Gastroesophageal sphincter (tissue), 3 donors: ENCODE measurements around the gene PIAS4.

Experiments used
- POLR2A ChIP-seq, 2 donors: fragments of 450-650 bp; IDR thresholded peaks; one replicate each; pipeline ENCODE4 v1.6.1; 2017; ENCODE audit warnings: antibody characterized with exemption in 2 of 2, mild to moderate bottlenecking in 2 of 2, moderate library complexity in 1 of 2
- POLR2AphosphoS5 ChIP-seq: sonication (generic); formaldehyde crosslinking; IDR thresholded peaks from one replicate; pipeline ENCODE4 v1.6.1; 2017; ENCODE audit warnings: antibody characterized with exemption
- TF ChIP-seq, protein P1 (sequence below), 4 experiments: fragments of 200-600 bp in 2 of 4; fragments of 450-650 bp in 2 of 4; sonication (generic) in 1 of 4; IDR thresholded peaks; one replicate each; pipeline ENCODE4 v1.5.1; 2017 to 2019; ENCODE audit warnings: antibody characterized with exemption in 4 of 4, mild to moderate bottlenecking in 2 of 4, moderate library complexity in 2 of 4

GRCh38 chr19:4038661-4039423 is 31.3 kb downstream of the PIAS4 start:
- TF ChIP-seq POLR2A (IDR thresholded peaks at IDR 0.05), result no peak
- TF ChIP-seq, protein P1, sequence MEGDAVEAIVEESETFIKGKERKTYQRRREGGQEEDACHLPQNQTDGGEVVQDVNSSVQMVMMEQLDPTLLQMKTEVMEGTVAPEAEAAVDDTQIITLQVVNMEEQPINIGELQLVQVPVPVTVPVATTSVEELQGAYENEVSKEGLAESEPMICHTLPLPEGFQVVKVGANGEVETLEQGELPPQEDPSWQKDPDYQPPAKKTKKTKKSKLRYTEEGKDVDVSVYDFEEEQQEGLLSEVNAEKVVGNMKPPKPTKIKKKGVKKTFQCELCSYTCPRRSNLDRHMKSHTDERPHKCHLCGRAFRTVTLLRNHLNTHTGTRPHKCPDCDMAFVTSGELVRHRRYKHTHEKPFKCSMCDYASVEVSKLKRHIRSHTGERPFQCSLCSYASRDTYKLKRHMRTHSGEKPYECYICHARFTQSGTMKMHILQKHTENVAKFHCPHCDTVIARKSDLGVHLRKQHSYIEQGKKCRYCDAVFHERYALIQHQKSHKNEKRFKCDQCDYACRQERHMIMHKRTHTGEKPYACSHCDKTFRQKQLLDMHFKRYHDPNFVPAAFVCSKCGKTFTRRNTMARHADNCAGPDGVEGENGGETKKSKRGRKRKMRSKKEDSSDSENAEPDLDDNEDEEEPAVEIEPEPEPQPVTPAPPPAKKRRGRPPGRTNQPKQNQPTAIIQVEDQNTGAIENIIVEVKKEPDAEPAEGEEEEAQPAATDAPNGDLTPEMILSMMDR (IDR thresholded peaks at IDR 0.05), result no peak
- no peak for TF ChIP-seq POLR2AphosphoS5
